HG03045 (cell line): ENCODE measurements around the gene IL1A.
A peak's percentile ranks its signal among the peaks of the same experiment; 100 is the strongest.

Experiments used
- ATAC-seq: cut with Tn5 transposase; IDR thresholded peaks from one replicate; pipeline ENCODE4 v1.9.1; 2021; ENCODE audit warnings: mild to moderate bottlenecking, moderate library complexity; ENCODE audit not compliant: unreplicated experiment

Gene IL1A

DNA sequence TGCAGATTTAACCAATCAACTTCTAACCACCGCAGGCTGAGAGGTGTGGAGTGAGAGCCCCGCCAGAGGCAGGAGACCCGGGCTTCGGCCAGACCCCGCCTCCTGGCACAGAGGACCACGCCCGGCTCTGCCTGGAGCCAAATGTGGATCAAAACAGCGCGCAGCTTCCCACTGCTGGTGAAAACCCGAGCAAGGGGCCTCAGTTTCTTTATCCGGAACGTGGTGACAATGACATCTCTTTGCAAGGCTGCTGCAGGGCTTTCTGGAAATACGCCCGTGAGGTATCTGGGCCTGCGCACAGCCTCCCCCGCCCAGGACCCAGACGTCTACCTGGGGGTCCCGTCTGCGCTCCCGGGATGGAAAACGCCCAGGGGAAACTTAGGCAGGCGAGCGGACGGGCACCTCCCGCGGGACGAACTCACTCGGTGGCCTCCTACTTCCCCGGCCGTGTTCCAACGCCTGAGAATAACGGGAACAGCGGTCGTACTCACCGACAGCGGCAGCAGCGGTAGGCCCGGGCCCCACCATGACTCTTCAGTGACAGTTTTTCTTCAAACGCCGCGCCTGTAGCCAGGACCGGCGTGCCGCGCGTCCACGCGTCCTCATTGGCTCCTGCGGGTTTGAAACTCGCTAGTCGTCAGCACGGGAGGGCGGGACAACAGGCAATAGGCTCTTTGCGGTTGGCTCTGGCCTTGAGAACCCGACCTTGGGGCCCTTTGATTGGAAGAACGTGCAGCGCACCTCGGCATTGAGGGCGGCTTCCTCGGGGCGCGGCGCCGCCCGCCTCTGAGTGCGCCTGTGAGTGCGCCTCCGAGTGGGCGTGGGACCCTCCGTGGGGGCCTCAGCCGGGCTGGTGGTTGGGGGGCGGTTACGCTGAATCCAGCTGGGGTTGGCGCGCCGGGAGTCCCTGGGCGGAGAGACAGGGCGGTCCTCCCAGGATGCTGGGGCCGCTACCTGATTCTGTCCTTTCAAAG is 19.9 kb downstream of the IL1A start, which contains the start of gene CKAP2L:
Gene CKAP2L (minus strand): TSS at position 539 of the 974 bp plus-strand sequence. CDS start 11 bp downstream, at position 528.
- ATAC-seq = peak; percentile 99

DNA sequence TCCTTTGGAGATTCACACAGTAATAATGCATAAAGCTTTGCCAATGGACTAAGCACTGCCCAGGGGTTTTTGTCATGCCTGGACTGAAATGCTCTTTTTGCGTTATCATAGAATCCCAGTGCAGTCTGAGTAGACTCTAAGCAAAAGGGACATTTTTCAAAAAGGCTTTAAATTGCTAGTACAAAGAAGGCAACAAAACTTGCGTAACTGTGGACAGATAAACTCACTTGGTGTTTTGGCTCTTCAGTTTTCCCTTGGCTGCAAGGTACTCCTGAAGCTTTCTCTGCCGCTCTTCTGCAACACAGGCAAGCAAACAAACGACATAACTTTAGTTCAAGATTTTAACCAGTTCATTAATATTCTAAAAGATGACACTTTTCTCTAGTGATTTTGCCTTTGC is 22.0 kb downstream of the IL1A start:
- ATAC-seq = no peak

DNA sequence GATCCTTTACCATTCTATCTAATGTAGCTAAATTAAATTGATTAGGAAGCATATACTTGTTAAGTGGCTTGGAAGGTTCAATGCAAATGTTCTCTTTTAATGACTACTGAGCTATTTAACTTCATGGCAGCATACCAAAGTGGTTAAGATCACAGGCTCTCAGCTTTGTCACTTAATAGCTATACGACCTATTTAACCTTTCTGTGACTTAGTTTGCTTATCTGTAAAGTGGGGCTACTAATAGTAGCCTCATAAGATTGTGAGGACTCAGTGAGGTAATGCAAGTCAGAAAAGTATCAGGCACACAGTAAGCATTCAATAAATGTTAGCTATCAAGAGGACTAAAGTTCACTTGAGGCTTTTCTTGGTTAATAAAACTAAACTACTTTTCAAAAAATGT is 24.1 kb downstream of the IL1A start:
- no peak for ATAC-seq

DNA sequence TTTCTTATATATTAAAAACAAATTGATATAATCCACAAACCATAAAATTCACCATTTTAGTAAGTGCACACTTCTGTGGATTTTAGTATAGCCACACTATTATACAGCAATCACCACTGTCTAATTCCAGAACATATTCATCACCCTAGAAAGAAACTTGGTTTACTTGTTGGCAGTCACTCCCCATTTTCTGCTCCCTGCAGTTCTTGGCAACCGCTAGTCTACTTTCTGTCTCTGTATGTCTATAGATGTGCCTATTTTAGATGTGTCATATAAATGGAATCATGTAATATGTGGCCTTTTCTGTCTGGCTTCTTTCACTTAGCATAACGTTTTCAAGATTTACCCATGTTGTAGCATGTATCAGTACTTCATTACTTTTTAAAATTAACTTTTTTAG is 25.6 kb downstream of the IL1A start:
- no peak for ATAC-seq

DNA sequence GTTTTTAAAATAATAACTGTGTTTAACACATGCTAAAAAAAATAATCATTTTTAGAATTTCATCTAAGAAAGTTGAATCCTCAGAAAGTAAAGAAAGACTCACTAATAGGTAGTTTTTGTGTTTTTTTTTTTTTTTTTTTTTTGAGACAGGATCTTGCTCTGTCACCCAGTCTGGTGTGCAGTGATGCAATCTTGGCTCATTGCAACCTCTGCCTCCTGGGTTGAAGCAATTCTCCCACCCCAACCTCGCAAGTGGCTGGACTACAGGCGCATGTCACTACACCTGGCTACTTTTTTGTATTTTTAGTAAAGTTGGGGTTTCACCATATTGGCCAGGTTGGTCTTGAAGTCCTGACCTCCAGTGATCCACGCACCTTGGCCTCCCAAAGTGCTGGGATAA is 27.0 kb downstream of the IL1A start:
- no peak for ATAC-seq

DNA sequence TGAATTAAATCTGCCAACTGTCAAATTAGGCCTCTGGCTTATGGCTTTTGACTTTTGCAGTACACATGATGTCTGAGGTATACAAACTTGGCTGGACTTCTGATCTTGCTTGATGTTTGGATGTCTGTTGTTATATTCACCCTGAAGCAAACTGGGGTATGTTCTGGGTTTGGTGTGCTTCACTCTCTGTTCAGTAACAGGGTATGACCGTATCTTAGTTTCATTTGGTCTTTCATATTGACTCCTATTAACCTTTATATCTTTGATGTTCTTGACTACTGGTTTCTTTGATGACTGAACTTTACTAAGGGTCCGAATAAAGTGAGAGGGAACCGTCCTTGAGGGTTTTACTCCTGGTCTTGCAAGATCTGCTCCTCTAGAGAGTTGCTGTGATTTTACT is 28.1 kb downstream of the IL1A start:
- ATAC-seq = no peak

DNA sequence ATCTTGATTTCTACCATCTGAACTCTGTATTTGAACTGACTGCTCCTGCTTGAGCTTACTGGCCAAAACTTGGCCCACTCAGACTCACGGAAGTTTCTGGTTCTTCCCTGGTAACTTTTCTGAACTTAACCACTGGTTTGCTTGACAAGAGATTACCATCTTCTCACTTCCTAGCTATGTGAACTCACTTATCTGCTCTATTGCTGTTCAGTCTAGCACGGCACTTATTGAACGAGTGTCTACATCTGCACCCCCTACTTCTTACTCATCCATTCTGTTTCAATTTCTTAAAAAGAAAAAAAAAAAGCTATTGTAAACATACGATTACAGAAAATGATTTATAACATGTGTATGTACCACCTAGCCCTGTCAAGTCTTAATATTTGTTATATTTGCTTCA is 28.8 kb downstream of the IL1A start:
- no peak for ATAC-seq

DNA sequence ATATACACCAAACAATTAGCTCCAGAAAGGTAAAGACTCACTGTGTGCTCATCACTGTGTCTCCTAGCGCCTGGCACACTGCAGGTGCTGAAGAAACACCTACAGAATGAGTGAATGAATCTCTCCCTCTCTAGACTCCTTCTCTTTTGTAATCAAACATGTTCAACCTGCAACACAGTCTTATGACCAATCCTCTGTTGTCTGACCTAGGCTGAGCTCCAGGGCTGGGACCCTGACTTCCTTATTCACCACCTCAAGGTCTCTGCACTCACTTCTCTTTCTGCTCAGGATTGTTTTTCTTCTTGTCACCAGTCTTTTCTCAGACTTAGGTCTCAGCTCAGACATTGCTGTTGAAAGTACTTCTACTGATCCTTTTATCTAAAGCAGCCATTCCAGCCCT is 29.7 kb downstream of the IL1A start:
- ATAC-seq = no peak

DNA sequence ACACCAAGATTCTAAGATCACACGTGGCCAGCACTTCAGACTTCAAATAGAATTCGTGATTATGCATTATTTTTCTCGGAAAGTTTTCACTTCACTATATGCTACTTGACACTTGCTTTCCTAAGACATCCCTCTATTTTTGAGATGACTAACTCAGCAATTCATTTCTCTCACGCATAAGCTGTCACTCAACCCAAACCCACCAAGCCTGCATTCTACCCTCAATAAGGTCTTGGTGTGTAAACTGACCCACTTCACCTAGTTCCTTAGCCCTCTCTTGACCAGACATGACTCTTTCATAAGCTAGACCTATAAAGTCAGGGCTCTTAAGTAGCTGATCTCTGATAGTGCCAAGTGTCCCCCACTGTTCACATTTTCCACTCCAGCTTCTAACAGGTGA is 31.6 kb downstream of the IL1A start:
- ATAC-seq = no peak

DNA sequence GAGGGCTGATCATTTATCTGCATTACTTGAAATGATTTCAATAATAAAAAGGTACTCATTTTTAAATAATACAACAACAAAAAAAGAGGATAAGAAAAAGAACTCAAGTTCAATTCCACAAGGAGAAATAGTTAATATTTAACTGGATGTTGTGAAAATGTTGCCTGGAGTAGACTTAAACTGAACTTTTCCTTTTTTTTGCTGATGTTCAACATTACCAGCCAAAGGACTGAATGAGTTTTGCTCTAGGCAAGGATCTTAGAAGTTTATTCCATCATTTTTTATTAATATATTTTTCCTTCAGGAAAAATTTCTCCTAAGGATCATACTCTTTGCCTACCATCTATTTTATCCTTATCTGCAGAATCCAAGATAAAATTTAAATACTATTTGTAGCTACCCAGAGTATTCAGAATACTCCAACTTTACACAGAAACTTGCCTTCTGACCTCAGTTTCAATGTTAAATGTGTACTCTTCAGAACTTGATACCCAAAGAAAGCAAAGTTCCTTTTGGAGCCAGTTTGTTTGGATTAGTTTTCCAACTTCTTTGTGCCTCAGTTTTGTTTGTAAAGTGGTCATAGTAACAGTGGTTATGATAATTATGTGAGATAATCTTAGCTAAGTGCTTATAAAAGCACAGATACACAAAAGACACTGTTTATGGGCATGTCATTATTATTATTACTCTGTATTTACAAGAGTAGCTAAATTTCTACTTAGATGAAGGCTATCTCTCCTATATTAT is 32.7 kb downstream of the IL1A start:
- no peak for ATAC-seq

DNA sequence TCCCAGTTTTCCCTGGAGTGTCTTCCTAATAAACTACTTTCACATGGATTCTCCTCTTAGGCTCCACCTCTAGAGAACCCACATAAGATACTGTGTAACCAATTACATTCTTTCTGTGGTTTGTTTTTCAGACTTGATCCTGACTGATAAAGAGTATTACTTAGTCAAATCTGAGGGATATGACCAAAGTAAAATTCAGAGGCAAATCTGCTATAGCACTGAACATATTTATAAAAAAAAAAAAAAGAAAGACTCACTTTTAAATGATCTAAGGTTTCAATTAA is 33.8 kb downstream of the IL1A start:
- no peak for ATAC-seq

DNA sequence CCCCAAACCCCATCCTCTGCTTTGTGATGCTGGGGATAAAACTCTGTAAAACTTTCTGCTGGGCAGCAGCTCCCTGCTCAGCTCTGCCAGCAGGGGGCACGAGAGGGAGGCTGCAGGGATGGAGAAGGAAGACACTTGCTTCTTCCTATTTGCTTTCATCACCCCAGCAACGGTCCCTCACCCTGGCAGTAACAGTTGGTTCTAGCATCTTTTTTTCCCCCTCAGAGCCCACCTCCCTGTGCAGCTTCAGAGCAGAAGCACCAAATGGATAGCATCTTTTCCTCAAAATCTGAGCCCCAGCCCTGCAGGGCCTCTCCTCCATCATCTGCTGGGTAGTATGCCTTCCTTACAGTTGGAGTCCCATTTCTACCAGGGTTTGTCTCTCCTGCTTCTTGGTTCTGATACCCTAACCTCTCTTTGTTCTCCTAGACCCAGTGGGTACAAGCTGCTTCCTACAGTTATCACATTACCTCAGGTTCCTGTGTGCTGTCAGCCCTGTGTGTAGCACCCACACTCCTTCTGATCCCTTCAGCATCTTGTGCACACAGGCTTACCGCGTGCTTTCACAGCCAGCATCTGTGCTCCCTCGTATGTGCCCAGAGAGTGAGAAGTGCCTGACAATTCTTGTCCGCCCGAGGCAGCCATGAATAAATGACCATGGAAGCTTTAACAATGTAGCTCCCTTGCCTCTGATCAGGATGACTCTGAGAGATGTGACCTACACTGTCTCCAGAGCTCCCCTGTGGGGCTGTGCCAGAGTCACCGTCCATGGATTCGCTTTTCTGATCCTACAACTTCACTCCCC is 34.3 kb downstream of the IL1A start:
- no peak for ATAC-seq

DNA sequence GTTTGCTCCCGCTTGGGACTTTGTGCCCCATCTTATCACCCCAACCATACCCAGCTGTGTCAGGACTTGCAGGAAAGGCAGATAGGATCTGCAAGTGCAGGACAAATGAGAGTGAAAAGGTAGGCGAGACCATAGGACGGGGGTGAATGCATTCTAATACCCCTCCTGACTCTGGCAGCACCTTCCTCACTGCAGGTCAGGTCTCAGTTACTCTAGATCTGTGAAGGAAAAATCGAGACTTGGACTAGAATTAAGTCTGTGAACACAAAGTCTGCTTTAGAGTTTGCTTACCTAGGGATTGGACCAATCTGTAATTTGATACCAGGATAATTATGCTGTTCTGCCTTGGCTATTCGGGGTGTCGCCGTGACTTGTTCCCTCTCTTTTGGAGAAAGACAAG is 43.8 kb downstream of the IL1A start:
- ATAC-seq = no peak

DNA sequence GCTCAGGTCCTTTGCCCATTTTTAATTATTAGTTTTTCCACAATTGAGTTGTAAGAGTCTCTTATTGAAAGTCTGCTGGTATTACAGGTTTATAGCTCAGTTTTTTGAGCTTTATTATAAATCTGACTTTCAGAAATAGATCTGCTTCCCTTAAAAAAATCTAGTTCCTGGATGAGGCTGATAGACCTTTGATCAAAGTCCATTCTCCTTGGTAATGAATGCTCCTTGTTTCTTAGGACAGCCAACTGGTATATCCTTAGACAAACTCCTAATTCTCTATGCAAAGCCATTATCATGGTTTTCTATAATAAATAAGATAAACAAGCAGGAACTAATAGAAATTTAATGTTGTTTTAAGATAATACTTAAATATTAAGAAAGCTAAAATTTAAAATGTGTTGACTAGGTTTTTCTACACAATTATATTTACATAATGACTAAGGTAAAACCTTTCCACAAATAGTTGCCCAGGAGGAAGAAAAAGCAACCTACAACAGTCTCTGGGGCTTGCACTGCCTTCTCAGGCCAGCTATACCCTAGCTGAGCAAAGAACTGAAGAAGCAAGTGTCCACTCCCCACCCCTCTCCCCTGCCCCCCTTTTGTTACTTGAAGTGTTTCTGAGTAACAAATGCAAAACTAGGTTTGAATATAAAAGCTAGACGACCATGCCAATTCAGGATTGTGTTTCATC is 46.6 kb downstream of the IL1A start:
- no peak for ATAC-seq

DNA sequence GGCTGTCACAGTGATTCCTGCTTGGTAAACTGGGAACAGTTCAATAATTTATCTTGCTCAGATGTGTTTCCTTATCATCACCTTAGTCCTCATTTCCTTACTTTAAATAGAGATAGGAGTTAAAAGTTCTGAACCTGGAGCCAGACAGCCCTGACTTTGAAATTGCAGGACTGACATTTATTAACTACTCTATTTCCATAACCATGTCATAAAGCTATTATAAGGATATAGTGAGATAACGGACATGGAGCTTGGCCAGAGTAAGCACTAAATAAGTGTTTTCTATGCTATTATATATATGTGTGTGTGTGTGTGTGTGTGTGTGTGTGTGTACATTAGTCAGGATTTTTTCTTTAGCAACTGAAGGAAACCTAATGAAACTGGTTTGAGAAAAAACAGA is 50.4 kb downstream of the IL1A start:
- ATAC-seq = no peak

DNA sequence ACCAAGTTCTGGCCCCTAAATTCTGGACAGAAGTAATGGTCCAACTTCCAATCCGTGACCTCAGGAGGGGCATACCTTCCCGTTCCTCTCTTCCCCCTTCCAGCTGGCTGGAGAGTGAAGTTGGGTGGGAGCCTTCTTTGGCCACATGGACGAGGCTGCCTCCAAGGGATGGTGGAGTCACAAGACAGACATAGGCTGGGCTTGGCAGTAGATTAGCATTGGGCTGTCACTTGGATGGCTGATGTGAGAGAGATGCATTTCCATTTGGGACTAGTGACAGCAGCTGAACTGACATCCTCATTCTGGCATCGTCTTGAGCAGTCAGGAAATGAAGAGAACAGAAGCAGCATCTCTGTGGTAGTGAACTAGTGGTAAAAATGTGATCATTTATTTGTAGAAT is 50.8 kb downstream of the IL1A start:
- no peak for ATAC-seq

DNA sequence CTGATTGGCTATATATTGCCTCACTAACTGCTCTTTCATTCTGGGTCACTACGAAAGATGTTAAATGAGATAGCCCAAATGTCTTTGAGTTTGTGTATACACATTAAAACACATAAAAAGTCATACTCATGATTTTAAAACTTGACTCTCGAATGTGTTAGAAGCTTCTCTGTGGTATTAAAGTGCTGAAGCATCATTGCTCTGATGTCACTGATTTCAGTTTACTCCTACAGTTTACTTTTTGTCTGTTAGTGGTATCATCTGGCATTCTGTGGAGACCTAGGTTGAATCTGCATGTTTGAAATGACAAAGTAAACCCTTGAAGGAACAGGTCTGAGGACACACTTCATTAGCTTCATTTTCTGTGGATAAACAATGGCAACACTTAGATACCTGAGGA is 52.8 kb downstream of the IL1A start:
- no peak for ATAC-seq

DNA sequence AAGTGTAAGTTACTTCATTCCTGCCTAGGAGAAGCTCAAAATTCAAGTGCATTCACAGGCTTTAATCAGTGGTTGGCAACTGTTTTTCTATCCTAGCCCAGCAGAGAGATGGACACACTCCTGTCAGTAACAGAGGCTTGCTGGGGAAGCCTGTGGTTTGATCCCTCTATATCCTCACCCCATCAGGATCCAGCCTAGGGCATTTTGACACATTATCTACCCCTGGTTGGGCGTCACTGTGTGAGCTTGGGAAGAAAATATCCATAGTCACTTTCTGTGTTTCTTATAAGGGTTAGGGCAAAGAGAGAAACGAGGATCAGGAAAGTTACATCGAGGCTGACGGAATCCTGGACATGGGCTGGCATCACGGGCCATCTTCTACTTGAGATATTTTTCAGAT is 53.5 kb downstream of the IL1A start:
- no peak for ATAC-seq

DNA sequence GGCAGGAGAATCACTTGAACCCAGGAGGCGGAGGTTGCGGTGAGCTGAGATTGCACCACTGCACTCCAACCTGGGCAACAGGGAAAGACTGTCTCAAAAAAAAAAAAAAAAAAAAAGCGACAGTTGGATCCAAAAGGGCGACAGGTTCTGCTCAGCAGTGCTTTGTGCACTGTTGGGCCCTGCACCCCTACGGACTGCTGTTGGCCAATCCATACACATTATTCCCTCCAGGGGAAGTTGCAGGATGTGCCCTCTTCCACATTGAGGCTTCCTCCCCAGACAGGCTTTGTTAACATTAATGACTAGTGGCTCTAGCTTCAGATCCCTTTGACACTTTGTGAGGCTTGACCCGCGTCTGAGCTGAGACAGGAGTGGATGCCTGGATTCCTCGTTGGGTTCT is 54.1 kb downstream of the IL1A start:
- ATAC-seq = no peak

DNA sequence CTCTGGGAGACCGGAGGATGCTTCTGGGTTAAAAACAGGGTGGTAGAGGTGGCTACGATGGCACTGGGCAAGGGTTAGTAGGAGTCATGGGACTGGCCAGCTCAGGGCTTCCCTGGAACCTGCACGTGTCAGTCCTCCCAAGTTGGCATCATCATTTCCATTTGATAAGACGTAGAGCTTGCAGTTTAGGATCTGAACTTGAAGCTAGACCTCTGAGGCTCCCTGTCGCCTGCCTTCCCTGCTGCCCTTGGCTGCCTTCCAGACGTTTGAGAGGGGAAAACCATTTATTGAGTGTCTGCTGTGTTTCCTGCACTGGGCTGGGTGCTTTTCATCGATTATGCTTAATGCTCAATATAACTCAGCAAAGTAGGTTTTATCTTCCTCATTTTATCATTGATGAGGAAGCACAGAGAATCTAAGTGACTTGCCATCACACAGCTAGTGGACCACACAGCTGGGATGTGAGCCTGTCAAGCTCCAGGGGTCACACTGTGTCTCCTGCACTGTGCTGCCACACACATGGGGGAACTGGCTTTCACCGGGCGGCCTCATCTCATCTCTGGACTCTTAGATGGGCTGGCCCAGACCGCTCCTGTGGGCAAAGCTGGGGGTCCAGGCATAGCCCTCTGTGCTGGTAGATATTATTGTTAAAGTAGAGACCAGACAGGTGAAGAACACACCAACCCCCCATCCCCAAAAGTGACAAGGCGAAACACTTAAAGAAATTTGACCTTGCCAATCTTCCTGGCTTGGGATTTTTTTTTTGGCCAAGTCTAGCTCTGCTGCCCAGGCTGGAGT is 55.7 kb downstream of the IL1A start:
- ATAC-seq = no peak
